ENCODE data around the gene ILDR1. TPM values are rescaled to one million over a fixed set of nuclear protein-coding genes. Genes with fewer than 3 reads are reported as not detected.

The ILDR1 gene
- total and polyA plus RNA-seq, 2 donors (not counting 3 experiments of a cell fraction or from before 2014, with no cell fraction given) = not detected

- Histone ChIP-seq H3K4me3 (replicated peaks in 1 of 3; ENCODE audit: insufficient read depth in 1 of 3, low read depth in 1 of 3, low read length in 3 of 3) (no peak overlapping the region), H3K9me1 (replicated peaks; ENCODE audit: control insufficient read depth, extremely low read depth, insufficient read depth, low read length) (no peaks in the 10 kb centered on the region), H3K79me2 (ENCODE audit: control insufficient read depth, insufficient read depth, low read length) (no peaks in the 10 kb centered on the region), H3K9me3 (replicated peaks; ENCODE audit: control insufficient read depth, insufficient read depth, low read length) (no peaks in the 10 kb centered on the region), H3K4me1 (ENCODE audit: control insufficient read depth, extremely low read depth, insufficient read depth, low read length) (no peaks in the 10 kb centered on the region), H3K36me3 (ENCODE audit: control insufficient read depth in 2 of 2, extremely low read depth in 1 of 2, insufficient read depth in 2 of 2, low read length in 2 of 2) (no peaks in the 10 kb centered on the region), H3K27ac (ENCODE audit: insufficient read depth, low read depth, low read length) (no peak overlapping the region), H3K27me3 (ENCODE audit: control insufficient read depth in 2 of 2, insufficient read depth in 2 of 2, low read length in 2 of 2) (peaks cover 0 to 2% of the 10 kb centered on the region in 2 experiments), H2AFZ (ENCODE audit: low read depth, low read length) (no peak overlapping the region), H3K9ac (replicated peaks; ENCODE audit: extremely low read depth, insufficient read depth, low read length) (no peak overlapping the region), H4K20me1 (replicated peaks; ENCODE audit: control insufficient read depth, extremely low read depth, insufficient read depth, low read length) (no peaks in the 10 kb centered on the region), H3K4me2 (ENCODE audit: insufficient read depth, low read length) (no peak overlapping the region)
- BruUV-seq (replicated peaks) = no TSS peak
- FAIRE-seq (no peak), DNase-seq (ENCODE audit: low read depth, low spot score) (no peak)
- dilution Hi-C loops (cut with MboI; ENCODE audit: extremely low pct_ligation_motif_present, low sequenced_read_pairs) = no loop called here
- POLR2A ChIA-PET = no interaction called here
- intact Hi-C loops (cut with micrococcal nuclease) = loop anchor here (1.0 to 5.0 kb wide), 2 partner anchors 116 to 281 kb away; no protein-coding TSS in a partner anchor
- TF ChIP-seq POLR2AphosphoS5 (IDR thresholded peaks at IDR 0.05; ENCODE audit: insufficient read depth, low read depth, low read length) = no peak
- TF ChIP-seq EZH2 (IDR thresholded peaks at IDR 0.05; ENCODE audit: borderline replicate concordance, low read depth, low read length, severe bottlenecking) = no peak
- TF ChIP-seq MAX (IDR thresholded peaks at IDR 0.05; ENCODE audit: insufficient read depth, insufficient read length) = no peak
- no peak for TF ChIP-seq MYC (IDR thresholded peaks at IDR 0.05; ENCODE audit: low read depth, low read length)
- no peak for TF ChIP-seq POLR2A (IDR thresholded peaks at IDR 0.05; ENCODE audit: low read depth, low read length)
- no peak for TF ChIP-seq FOS (IDR thresholded peaks at IDR 0.05; ENCODE audit: borderline replicate concordance, insufficient read depth, low read length)
- no peak for TF ChIP-seq CTCF (IDR thresholded peaks at IDR 0.05; ENCODE audit: extremely low read depth in 1 of 2, insufficient read depth in 1 of 2, low read depth in 1 of 2, low read length in 2 of 2)
- no peak for TF ChIP-seq JUN (IDR thresholded peaks at IDR 0.05; ENCODE audit: borderline replicate concordance, insufficient read depth, insufficient read length, low read depth)
- no peak for TF ChIP-seq GATA2 (IDR thresholded peaks at IDR 0.05; ENCODE audit: insufficient read depth, insufficient read length, low read depth, low read length)
- CTCF ChIA-PET = interaction anchor here (1.7 kb wide), 1 partner anchor 117 kb away, joined by 18 read pairs; no protein-coding TSS in a partner anchor
Measured at GRCh38 chr3:121976727-121977126, 45.3 kb downstream of the ILDR1 start.
